Activated gamma-delta T cell (primary cell): Measurements from ENCODE around the gene RXFP4.

Experiments
- DNase-seq: peaks from one replicate; lab custom pipeline; 2025; lab: John Stamatoyannopoulos, UW

RXFP4 gene

DNA sequence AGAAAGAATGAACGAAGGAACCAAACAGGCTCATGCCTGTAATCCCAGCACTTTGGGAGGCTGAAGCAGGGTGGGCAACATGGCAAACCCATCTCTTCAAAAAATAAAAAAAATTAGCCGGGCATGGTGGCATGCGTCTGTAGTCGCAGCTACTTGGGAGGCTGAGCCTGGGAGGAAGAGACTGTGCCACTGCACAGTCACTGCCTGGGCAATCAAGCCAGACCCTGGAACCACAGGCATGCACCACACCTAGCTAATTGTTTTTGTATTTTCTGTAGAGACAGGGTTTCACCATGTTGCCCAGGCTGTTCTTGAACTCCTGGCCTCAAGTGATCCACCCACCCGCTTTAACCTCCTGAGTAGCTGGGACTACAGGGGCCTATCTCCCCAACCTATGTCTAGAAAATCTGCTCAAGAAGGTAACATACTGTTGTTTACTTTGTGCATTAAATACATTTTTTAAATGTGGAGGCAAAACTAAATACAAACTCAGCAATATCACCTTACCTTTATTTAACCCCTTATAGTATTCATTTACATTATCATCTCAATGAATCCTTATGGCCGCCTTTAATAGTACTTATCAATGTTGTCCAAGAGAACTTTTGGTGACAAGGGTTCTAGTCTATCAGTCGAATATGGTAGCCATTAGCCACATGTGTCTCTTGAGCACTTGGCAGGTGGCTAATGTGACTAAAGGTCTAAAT is 10.0 kb upstream of the RXFP4 start:
- DNase-seq = no peak

DNA sequence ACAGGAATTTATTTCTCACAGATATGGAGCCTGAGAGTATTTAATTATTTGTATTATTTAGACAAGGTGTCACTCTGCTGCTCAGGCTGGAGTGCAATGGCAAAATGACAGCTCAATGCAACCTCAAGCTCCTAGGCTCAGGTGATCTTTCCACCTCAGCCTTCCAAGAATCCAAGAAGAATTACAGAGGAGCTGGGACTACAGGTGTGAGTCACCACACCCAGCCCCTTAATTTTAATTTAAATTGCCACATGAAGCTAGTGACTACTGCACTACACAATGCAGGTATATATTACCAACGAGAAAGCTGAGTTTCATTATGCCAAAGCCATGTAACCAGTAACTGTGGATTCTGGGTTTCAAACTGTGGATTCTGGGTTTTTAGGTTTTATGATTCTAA is 9.4 kb upstream of the RXFP4 start:
- no peak for DNase-seq

DNA sequence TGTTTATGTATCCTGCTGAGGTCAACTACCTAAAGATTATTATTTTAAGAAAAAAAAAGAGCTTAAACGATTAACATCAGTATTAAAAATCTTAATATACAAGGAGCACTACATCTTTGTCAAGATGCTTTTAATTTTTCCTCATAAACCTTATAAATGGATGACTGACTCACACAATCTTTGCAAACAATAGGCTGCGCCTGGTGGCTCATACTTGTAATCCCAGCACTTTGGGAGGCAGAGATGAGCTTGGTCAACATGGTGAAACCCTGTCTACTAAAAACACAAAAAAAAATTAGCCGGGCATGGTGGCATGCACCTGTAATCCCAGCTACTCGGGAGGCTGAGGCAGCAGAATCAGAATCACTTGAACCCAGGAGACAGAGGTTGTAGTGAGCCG is 9.0 kb upstream of the RXFP4 start:
- no peak for DNase-seq

DNA sequence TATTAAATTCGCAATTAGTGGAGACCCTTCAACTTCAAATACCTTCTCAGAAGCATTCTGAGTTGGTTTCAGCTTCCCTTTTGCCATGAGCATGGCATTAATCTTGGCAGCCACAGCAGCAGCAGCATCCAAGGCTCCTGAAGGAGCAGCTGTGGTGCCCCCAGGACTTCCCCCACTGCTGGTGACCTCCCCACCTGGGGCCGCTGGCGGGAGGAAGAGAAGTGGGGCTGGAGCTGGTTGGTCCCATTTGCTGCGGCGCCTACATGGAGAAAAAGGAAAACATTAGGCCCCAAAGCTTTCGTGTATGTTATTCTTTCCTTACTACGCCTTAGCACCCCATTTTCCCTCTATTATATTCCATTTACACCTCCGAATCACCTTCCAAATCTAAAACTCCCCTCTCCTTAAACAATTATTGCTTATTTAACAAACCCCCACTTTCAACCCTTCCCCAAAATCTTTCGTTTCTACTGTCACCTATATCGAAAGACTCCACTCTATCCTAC is 7.8 kb upstream of the RXFP4 start:
- no peak for DNase-seq

GRCh38 chr1:155934097-155934935 is 7.1 kb upstream of the RXFP4 start, which contains the start of gene KHDC4:
Gene KHDC4, minus strand, starts transcription at chr1:155934413. Its CDS starts 40 bp downstream, at chr1:155934373.
- DNase-seq = peak; percentile 71

GRCh38 chr1:155934936-155935590 is 6.4 kb upstream of the RXFP4 start:
- DNase-seq = no peak

DNA sequence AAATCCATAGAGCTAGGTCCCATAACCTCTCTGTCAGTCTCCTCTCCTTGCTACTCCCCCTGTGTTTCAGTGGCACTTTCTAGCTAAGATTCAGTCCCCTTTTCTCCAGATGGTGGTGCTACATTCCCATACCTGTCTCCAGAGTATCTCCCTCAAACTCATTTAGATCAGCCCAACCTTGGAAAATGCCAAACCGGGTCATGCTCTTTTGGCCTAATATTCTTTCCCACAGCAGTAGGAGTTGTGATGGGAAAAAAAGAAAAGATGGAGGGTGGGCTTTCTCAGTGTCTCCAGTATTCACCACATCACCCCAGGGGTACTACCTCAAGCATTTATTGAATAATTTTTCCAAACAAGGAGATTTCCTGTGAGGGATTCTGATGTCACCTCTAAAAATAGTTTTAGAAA is 3.2 kb upstream of the RXFP4 start:
- no peak for DNase-seq

- no peak for DNase-seq
These were observed 901 bp upstream of the RXFP4 start for GRCh38 chr1:155940482-155940992.

DNA sequence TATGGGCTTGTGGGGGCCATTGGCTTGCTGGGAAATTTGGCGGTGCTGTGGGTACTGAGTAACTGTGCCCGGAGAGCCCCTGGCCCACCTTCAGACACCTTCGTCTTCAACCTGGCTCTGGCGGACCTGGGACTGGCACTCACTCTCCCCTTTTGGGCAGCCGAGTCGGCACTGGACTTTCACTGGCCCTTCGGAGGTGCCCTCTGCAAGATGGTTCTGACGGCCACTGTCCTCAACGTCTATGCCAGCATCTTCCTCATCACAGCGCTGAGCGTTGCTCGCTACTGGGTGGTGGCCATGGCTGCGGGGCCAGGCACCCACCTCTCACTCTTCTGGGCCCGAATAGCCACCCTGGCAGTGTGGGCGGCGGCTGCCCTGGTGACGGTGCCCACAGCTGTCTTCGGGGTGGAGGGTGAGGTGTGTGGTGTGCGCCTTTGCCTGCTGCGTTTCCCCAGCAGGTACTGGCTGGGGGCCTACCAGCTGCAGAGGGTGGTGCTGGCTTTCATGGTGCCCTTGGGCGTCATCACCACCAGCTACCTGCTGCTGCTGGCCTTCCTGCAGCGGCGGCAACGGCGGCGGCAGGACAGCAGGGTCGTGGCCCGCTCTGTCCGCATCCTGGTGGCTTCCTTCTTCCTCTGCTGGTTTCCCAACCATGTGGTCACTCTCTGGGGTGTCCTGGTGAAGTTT is 550 bp downstream of the RXFP4 start:
- DNase-seq = no peak

GRCh38 chr1:155942578-155943141 is 1.2 kb downstream of the RXFP4 start:
- no peak for DNase-seq

DNA sequence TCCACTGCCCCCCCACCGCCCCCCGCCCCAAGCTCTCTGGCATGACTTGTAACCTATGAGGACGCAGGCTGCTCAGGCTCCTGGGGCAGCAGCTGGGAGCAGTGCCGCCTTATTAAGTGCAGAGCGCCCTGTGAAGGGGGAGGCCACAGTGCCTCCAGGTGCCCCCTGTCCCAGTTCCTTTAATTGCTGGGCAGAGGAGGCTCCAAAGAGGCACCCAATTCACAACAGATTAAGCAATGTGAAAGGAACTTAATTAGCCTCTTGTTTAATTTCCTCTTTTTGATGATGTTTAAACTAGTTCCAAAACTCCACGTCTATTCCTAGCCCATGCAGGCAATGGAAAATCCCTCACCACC is 3.0 kb downstream of the RXFP4 start:
- DNase-seq = no peak

DNA sequence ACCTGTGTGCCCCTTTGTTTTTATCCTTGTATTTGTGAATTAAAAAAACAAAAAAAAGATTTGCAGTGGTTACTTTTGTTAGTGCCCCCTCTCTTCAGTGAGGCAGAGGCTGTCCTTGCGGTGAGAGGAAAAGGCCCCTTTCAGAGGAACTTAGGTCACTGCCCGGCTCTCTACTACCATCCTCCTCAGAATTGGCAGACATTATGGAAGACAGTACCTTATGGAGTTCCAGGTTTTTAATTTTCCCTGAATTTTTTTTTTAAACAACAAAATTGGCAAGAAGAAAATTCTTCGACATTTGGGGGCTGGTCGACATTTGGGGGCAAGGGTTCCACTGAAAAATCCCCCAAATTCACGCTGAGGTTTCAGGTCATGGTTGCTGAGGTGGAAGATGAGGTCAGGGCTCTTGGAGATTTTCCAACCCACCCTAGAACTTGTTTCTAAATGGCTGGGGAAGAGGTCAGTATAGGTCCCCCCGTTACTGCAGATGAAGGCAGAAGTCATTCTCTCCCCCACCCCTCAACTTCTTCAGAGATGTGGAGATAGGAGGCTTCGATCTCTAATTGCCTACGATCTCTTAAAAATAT is 5.3 kb downstream of the RXFP4 start:
- no peak for DNase-seq

GRCh38 chr1:155947292-155947691 is 5.9 kb downstream of the RXFP4 start:
- DNase-seq = no peak

GRCh38 chr1:155947741-155948140 is 6.3 kb downstream of the RXFP4 start:
- no peak for DNase-seq

- no peak for DNase-seq
These were observed 9.4 kb downstream of the RXFP4 start for GRCh38 chr1:155950829-155951228.

- DNase-seq = no peak
These were observed 10.5 kb downstream of the RXFP4 start for GRCh38 chr1:155951753-155952504.

- DNase-seq = no peak
These were observed 11.1 kb downstream of the RXFP4 start for GRCh38 chr1:155952505-155952890.

GRCh38 chr1:155954645-155955044 is 13.2 kb downstream of the RXFP4 start:
- no peak for DNase-seq

DNA sequence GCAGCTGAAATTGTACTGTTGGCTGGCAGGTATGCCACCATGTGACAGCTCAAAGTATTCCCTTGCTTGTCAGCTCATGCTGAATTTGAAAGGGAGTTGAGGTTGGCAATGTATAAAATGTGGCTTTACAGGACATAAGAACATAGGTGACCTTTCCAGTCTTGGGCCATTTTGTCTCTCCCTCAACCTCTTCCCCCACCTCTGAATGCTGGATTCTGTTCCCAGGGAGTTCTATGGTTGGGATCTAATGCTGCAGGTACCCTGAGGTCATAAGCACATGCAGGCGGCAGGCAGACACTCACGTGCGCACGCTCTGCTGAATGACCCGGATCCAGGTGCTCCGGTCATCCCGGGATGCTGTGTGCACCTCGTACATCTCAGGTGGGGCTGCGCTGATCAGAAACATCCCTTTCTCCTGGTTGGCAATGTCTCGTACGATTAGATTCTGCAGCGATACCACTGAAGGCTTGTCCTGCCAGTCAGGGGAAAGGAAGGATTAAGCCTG is 16.0 kb downstream of the RXFP4 start:
- no peak for DNase-seq

GRCh38 chr1:155960081-155960745 is 18.8 kb downstream of the RXFP4 start:
- DNase-seq = no peak
